Suppressor macrophage treated with lipopolysaccharide for 1 hour (primary cell): ENCODE results near the gene CSTF1.

Source experiments
- DNase-seq, 3 donors: peaks; one replicate each; pipeline ENCODE4 v3.0.0-alpha.2; 2020 to 2022

CSTF1 gene

DNA sequence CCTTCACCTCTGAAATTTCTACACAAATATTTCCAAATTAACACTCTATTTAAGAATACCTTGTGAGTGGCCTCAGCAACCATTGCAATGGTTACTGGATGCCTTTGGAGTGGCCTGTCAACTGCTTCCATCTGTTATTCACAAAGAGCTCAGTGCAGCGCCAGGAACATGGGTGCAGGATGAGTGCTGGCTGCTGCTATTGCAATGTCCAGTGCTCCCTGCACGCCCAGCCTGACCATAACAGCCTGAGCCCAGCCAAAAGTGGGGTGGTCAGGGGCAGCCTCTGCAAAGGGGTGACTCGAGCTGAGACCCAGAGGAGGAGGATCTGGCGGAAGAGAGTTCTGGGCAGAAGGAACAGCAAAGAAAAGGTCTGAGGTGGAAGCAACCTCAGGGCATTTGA lies 38.0 kb downstream of the CSTF1 start:
- DNase-seq, result no peak

DNA sequence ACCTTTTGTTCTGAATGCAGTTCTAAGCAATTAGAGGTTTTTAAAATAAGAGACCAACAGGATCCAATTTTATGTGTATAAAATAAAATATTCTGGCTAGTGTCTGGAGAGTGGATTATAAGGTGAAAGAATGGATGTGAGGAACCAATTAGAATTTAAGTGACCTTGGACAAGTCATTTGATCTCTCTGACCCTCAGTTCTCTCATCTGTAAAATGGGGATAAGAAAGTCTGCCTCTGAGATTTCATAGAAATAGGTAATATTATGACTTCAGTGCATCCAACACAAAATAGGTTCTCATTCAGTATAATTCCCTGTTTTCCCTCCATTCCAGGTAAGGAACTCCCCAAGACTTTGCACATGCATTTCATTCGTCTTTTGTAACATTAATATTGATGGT lies 38.5 kb downstream of the CSTF1 start:
- no peak for DNase-seq

DNA sequence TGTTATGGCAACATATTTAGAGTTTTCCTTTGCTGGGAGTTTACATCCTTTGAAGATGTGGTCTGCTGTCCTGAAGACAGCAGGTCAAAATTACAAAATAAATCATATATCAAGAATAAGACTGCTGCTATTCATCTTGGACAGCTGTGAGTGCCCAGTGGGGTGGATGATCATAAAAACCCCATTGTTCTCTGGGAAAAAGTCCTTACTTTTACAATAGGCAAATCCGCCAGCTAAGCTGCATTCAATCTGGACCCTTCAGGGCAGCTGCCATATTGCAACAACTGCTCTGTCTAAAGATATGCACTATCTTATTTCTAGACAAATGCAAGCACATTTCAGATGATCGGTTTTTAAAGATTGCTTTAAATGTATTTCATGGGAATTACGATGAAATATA lies 39.0 kb downstream of the CSTF1 start:
- no peak for DNase-seq

DNA sequence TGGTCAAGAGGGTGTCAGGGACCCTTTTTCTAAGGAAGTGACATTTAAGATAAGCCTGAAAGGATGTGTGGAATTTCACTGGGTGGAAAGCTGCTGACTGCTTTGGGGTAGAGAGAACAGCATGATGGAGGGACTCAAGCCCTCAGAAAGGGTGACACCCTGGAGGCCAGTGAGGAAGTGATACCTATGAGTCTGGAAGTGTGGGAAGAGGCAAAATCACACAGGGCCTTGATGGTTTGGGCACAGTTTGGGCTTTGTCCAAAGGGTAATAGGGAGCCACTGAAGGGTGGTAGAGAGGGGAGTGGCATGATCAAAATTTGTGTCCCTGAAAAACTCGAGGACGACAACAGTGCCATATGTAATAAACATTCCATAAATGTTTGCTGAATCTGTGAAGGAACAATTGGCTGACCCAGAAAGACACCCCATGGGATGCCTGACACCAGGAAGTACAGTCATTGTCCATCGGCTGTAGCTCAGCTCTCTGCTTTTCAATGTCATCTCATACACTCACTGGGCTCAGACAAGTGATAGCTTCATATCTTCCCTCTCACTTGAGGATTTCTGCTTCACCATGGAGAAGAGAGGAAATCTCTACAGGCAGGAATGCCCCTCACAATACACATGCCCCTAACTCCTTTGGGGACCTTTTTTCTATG lies 40.9 kb downstream of the CSTF1 start:
- DNase-seq, result no peak

DNA sequence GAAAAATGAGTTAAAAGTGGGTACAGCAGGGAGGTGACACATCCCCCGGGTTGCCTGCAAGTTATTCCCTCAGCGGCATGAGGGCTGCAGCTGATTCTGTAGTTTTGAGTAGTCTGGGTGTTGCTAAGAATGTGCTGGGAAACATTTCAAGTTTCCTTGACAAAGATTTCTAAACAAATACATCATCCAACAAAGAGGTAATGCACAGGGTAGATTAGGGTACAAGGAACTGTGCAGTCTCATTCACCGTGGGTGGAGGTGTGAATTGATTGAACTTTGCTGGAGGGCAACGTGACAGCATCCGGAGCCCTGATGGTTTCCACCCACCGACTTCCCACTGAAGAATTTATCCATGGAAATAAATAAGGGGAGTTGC lies 41.4 kb downstream of the CSTF1 start:
- DNase-seq, result no peak

DNA sequence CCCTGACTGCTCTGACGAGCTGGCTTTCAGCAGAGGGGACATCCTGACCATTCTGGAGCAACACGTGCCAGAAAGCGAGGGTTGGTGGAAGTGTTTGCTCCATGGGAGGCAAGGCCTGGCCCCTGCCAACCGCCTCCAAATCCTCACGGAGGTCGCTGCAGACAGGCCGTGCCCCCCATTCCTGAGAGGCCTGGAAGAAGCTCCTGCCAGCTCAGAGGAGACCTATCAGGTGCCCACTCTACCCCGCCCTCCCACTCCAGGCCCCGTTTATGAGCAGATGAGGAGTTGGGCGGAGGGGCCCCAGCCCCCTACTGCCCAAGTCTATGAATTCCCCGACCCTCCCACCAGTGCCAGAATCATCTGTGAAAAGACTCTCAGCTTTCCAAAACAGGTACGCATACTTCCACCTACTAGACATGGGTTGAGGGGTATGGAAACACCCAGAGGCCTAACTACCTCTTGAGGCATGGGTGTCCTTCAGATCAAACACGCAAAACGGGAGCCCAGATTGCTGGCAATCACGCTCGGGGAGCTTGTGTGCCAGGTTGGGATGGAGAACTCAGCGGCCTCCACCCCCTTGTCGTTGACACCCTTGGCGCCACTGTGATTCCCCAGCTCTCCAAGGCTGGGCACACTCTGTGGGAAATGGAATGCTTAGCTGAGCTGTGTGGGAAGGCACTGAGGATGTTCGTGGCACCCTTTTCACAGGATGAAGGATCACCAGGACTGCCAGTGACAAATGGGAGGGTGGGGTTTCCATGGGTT lies 44.9 kb downstream of the CSTF1 start:
- no peak for DNase-seq

DNA sequence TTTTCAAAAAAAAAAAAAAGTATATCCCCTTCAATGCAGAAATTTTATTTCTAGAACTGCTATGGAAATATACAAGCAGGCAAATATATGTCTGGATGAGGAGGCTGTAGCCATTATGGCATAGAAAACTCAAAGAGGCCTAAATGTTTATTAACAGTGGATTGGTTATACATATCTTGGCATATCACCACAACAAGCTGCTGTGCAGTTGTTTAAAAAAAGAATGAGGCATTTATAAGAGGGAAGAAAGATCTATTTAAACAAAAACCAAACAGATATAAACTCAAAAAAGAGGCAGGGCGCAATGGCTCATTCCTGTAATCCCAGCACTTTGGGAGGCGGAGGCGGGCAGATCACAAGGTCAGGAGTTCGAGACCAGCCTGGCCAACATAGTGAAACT lies 45.8 kb downstream of the CSTF1 start:
- no peak for DNase-seq

DNA sequence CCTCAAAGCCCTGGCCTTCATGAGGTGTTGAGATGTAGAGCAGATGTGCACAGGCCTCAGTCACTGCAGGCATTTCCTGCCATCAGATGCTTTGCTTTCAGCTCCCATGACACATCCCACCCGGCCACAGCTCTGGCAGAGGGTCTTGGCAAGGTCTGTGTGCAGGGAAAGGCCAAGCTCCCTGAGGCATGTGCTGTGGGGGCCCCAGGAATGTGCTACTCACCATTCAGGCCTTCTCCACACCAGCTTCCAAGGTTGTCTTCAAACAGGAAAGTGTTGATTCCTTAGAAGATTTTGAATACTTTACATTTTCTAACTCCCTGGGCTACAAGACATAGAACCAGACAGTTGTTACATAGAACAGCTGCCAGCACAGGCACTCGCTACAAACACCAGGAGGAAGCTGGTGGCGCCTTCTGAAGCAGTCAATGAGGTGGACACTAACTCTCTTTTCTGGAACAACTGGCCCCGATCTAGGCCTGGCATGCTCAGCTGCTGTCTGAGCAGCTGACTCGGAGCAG lies 47.4 kb downstream of the CSTF1 start:
- DNase-seq, result no peak

DNA sequence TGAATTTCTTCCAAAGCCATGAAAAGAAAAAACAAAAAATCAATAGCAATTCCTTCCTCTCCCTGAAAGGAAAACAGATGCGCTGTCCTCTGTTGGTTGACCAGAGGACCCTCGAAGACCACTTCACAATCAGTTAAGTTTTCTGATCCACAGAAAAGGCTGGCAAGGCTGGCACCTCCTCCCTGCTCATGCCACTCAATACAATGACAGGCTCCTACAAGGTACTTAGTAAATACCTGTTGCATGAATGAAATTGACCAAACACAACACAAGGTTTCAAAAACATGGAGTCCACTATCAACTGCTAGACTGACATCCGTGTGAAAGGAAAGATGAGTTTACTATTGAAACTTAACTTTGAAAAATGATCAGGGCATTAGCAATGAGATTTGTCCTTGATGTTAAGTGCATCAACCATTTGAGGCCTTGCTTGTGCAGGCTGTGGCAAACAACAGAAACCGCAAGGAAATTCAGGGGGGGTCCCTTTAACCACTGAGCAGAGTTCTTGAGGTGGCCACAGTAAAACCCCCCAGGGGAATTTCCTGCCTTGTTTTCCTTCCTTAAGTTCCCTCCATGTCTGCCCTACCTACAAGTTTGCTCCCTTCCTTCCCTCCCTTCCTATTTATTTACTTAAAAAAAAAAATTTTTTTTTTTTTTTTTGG lies 48.0 kb downstream of the CSTF1 start:
- DNase-seq, result peak in 2 of 3 donors; percentile 37 to 41

DNA sequence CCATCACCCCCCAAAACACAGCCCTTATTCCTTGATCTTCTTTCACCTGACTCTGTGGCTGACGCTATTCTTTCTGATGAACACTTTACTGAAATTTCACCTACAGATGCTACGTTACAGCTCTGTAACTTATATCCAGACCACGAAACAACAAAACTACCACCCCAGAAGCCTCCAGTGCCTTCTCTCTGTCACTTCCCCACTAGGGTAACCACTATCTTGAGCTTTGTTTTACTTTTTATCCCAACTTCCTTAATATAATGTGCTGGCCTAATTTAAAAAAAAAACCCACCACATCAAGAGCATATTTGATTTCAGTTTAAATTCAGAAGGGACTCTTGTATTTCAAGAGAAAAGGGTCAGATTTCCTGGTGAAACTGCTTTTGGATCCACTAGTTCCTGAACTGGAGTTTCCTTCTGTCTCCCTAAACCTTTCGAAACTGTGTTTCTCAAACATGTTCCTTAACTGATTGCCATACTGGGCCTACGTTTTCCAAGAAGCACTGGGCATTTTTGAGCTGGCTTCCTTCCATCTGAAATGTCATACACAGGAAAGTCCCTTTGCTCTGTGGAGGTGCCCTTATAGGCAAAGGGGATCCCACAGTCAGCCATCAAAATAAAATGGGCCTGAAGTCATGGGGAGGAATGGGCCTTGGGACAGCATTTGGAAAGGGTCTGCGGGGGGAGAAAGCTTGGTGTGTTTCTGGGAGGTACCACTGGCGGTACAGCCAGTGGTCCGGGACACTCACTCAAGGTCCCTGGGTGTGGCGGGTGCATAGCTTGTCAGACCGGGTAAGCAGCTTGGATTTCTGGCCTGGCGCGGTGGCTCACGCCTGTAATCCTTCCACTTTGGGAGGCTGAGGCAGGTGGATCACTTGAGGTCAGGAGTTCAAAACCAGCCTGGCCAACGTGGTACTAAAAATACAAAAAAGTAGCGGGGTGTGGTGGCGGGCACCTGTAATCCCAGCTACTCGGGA lies 50.2 kb downstream of the CSTF1 start:
- peak; percentile 87 to 97 (median 91) for DNase-seq

DNA sequence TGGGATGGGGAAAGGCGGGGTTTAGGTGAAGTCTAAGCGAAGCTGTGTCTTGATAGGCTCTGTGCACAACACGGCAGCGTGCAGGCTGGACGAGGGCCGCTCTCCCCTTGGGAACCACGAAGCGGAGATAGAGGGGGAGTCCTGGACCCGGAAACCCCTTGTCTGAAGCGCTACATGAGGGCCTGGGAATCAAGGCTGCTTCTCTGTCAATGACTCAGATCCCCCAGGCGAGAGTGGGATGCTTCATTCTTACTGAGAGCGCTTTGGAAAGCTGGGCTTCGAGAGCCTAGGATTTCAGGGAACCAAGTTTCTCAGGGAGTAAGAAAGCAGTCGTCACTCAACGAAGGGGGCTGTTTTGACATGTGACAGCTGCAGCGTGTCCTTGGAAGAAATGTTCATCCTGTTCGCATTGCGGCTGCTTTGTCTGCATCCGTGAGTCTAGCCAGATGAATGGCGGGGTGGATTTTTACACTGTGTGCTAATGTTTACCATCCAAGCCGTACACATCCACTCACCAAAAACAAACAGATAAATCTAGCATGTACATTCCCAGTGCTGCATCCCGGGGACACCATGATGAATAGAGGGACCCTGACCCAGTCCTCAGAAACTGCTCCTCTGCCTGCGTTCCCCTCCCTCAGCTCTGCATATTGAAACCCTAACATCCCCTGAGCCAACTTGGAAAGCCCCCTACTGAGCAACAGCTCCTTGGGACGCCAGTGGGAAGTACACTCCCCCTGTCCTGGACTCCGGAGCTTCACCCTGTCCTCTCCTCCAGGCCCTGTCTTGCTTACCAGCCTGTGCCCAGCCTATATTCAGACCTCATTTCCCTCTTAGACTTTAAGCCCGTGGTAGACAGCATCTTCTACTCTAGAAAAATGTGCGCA lies 51.5 kb downstream of the CSTF1 start:
- DNase-seq, result no peak

DNA sequence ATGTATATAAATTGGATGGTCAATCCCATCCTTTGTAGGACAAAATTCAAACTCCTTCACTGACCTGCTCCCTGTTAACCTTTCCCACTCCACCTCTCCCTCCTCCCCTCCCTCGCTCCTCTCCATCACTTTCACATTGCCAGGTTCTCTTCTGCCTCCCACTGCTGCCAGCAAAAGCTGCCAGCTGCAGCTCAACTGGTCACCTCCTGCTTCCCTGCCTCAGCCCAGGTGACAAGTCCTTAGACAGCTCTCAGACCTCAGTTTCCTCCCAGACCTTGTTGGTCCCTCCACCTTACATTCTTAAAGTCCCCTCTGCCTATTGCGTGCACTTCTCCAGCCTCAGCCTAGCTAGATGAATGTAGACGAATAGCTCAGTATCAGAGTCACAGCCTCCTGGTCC lies 52.7 kb downstream of the CSTF1 start:
- DNase-seq, result no peak

DNA sequence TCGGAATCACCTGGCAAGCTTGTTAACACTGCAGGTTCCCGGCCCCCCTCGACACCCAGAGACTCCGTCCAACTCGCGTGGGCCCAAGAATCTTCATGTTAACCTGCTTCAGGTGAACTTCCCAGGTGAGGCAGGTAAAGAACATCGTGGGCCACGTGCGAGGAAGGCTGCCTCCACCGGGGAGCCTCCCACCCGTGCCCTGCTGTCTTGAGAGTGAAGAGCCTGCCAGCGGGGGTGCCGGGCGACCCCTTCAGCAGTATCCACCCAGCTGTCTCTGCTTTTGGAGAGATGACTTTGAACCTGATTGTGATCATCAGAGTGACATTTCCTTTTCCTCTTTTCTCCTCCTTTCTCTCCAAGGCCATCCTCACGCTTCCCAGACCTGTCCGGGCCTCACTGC lies 53.1 kb downstream of the CSTF1 start:
- DNase-seq, result no peak

DNA sequence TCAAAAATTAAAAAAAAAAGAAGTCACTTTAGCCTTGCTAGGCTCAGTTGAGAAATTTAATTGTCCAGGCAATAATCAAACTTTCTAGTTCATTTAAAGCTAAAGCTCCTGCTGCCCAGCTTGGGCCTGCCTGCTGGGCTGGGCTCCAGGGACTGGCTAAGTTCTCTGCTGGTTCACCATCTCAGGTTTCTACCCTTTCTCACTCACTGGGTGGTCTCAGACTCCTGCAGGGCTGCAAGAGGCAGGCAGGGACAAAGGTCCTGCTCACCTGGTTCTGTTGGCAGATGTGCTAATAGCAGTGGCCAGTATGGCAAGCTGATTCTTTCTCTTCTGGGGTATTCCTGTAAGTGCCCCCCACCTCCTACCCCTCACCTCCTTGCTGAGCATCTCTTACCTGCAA lies 54.8 kb downstream of the CSTF1 start:
- DNase-seq, result no peak

DNA sequence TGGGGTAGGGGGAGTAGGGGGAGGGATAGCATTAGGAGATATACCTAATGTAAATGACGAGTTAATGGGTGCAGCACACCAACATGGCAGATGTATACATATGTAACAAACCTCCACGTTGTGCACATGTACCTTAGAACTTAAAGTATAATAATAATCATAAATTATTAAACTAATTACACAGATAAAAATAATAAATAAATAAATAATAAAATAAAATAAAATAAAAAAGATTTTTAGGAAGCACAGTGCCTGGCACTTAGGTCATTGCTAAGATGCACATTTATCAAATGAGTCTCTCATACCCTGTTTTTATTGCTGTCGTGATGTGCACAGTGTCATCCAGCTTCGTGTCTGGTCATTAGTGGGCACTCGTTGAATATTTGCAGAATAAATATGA lies 57.0 kb downstream of the CSTF1 start:
- no peak for DNase-seq

DNA sequence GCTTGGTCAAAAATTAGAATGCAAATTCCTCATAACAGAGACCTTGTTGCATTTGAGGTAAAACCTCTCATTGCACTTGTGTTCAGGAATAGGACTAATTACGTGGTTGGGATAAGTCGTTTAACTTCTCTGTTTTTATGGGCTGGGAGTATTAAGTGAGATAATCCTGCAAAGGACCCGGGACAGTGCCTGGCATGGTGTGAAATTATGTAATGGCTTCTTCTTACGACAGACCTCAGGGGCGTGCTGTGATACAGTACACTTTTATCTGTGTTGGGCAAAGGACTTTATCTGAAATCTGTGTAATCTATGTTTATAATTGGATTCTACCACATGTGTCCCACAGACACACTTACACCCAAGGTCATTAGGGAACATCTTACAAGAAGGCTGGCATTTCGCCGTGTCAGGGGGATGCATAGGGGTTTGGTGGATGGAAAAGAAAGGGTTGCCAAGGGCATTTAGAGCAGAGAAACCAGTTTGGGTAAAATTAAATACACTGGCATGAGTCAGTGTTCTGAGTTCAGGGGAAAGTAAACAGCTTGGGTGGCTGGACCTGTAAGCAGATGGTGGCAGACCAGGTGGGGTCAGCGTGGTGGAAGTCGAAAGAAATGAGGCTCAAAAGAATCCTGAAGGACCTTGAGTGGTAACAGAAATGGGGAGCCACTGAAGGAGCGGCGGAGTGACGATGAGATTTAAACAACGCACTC lies 58.8 kb downstream of the CSTF1 start:
- no peak for DNase-seq

DNA sequence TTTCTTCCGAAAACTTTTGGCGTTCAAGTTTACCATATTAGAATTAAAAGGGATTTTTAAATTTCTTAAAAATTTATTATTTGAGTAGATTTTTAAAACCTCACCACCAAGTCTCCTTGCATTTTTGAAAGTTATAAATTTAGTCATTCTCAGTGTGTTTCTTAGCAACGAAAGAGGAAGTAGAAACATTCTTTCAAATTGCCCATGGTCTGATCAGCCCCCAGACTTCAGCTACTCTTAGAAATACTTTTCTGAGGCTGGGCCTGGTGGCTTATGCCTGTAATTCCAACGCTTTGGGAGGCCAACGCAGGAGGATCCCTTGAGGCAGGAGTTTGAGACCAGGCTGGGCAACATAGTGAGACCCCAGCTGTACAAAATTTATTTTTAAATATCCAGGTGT lies 60.9 kb downstream of the CSTF1 start:
- DNase-seq, result peak; percentile 48 to 71 (median 63)

DNA sequence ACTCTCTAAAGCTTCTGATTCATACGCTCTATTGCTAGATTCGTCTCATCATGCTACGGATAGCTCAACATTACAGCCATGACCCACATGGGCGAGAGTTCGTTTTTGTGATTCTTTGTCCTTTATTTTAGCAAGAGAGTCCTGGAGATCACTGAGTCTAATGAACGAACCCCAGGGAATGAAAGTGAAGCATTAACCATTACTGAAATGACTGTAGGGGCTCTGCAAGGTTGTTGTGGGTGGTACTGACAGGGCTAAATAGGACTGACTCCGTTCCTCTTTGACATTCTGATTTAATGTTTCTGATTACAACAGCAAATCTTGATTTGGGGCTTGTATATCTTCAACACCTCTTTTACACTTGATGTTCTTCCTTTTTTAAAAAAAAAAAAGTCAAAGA lies 62.3 kb downstream of the CSTF1 start:
- DNase-seq, result no peak
